Right kidney (tissue), 9 donors: ENCODE data around the gene DDX55.
"Not testable (repeated sequence)": the region's sequence is repeated elsewhere in the genome, so short reads cannot be mapped to it uniquely, and the experiment has no call there.

Source experiments
- DNase-seq: peaks from one replicate; pipeline ENCODE4 v3.0.0-alpha.2; 2016
- long read RNA-seq, 8 donors: transcript quantifications; one replicate each; lab custom pipeline, GENCODE V29; 2026

The DDX55 gene
- long read RNA-seq, donor 1, partial matches to known transcripts, result 18 of 19 reads
- long read RNA-seq, donor 1, other reads (novel, unspliced or antisense), result 0 of 19 reads
- long read RNA-seq, donor 2, partial matches to known transcripts, result 0 of 2 reads
- long read RNA-seq, donor 2, other reads (novel, unspliced or antisense), result 0 of 2 reads
- long read RNA-seq, donor 3, partial matches to known transcripts, result 5 of 6 reads
- long read RNA-seq, donor 3, other reads (novel, unspliced or antisense), result 0 of 6 reads
- long read RNA-seq, donor 4, partial matches to known transcripts, result 35 of 50 reads
- long read RNA-seq, donor 4, other reads (novel, unspliced or antisense), result 13 of 50 reads
- long read RNA-seq, donor 5, partial matches to known transcripts, result 19 of 21 reads
- long read RNA-seq, donor 5, other reads (novel, unspliced or antisense), result 0 of 21 reads
- long read RNA-seq, donor 6, partial matches to known transcripts, result 48 of 70 reads
- long read RNA-seq, donor 6, other reads (novel, unspliced or antisense), result 21 of 70 reads
- long read RNA-seq, donor 7, partial matches to known transcripts, result 5 of 6 reads
- long read RNA-seq, donor 7, other reads (novel, unspliced or antisense), result 0 of 6 reads
- long read RNA-seq, donor 8, partial matches to known transcripts, result 21 of 23 reads
- long read RNA-seq, donor 8, other reads (novel, unspliced or antisense), result 0 of 23 reads

GRCh38 chr12:123601602-123602489 is at the start of gene DDX55:
Gene DDX55, plus strand, starts transcription at chr12:123602099. Its CDS starts 50 bp downstream, at chr12:123602149.
- peak; percentile 98 for DNase-seq

DNA sequence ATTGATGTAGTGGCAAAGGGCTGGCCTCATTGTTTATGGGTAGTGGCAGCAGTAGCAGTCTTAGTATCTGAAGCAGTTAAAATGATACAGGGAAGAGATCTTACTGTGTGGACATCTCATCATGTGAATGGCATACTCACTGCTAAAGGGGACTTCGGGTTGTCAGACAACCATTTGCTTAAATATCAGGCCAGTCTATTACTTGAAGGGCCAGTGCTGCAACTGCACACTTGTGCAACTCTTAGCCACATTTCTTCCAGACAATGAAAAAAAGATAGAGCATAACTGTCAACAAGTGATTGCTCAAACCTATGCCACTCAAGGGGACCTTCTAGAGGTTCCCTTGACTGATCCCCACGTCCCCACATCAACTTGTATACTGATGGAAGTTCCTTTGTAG is 47.8 kb upstream of the DDX55 start:
- DNase-seq, result not testable (repeated sequence)

DNA sequence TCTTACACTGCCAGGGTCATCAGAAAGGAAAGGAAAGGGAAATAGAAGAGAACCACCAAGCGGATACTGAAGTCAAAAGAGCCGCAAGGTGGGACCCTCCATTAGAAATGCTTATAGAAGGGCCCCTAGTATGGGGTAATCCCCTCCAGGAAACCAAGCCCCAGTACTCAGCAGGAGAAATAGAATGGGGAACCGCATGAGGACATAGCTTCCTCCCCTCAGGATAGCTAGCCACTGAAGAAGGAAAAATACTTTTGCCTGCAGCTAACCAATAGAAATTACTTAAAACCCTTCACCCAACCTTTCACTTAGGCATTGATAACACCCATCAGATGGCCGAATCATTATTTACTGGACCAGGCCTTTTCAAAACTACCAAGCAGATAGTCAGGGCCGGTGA is 47.1 kb upstream of the DDX55 start:
- not testable (repeated sequence) for DNase-seq

DNA sequence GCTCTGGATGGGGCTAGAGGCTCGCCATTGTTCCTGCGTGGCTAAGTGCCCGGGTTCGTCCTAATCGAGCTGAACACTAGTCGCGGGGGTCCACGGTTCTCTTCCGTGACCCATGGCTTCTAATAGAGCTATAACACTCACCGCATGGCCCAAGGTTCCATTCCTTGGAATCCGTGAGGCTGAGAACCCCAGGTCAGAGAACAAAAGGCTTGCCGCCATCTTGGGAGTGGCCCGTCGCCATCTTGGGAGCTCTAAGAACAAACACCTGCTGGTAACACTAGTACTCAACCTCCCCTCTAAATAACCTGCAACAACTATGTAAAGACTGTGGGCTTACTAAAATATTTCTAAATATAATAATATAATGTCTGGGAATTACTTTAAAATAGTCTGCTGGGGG is 43.4 kb upstream of the DDX55 start:
- not testable (repeated sequence) for DNase-seq

- DNase-seq, result no peak
These were observed 42.4 kb upstream of the DDX55 start for GRCh38 chr12:123559468-123559867.

DNA sequence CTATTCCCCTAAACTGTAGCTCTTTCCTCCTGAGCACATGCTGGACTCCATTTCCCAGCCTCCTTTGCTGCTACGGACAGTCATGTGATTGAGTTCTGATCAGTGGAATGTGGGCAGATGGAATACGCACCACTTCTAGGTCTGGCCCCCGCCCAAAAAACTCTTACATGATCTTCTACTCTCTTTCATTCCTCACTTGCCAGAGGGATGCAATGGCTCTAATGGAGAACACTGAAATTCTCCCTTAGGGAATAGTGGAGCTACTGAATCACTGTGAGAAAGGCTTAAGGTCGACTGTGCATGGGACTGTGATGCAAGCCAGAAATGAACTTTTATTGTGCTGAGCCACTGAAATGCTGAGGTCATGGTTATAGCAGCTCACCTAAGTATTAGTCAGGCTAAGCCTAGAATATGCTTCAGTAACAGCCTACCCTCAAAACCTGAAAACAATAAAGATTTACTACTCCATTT is 30.5 kb upstream of the DDX55 start:
- DNase-seq, result no peak

DNA sequence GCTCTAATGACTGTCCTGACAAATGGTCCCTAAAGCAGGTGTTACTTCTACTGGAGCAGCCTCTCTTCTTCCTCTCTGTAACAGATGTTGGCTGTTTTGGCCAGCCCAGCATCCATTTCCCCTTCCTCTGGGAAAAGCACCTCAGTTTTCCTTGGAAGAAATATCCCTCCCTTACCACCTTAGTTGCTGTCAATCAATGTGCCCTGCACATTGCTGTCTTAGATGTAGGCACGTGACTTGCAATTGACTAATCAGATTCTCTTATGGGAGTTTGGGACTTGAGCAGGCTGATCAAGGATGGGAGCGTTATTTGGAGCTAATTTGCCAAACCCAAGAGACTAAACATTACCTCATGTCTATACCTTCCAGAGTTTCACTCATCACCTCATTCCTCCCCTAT is 29.5 kb upstream of the DDX55 start:
- no peak for DNase-seq

- DNase-seq, result no peak
These were observed 28.0 kb upstream of the DDX55 start for GRCh38 chr12:123573870-123574269.

DNA sequence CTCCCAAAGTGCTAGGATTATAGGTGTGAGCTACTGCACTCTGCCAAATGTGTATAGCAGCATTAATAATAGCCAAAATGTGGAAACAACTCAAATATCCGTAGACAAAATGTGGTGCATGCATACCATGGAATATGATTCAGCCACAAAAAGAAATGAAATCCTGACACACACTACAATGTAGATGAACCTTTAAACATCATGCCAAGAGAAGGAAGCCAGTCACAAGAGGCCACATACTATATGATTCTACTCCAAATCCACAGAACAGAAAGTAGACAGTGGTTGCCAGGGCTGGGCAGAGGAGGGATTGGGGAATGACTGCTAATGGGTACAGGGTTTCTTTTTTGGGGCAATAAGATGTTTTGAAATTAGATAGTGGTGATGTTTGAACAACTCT is 25.3 kb upstream of the DDX55 start:
- DNase-seq, result no peak

DNA sequence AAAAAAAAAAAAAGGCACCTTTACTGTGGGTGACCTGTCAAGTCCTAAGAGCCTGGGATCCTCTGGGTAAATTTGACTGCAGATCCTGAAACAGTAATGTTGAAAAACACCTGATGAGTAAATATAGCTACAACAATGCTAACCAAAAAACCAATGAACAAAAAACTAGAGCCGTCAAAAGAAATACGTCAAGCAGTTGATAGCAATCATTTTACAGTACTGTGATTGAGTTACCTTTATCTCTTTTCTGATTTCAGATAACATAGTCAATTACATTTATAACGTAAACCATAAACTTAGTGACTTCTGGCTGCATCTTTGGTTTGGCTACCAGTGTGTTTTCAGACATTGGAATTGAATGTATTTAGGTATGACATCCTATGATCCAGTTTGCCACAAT is 23.7 kb upstream of the DDX55 start:
- no peak for DNase-seq

GRCh38 chr12:123578829-123579228 is 23.1 kb upstream of the DDX55 start:
- not testable (repeated sequence) for DNase-seq

GRCh38 chr12:123580772-123581171 is 21.1 kb upstream of the DDX55 start:
- no peak for DNase-seq

GRCh38 chr12:123591702-123592481 is 10.0 kb upstream of the DDX55 start:
- no peak for DNase-seq

GRCh38 chr12:123595729-123596128 is 6.2 kb upstream of the DDX55 start:
- no peak for DNase-seq

DNA sequence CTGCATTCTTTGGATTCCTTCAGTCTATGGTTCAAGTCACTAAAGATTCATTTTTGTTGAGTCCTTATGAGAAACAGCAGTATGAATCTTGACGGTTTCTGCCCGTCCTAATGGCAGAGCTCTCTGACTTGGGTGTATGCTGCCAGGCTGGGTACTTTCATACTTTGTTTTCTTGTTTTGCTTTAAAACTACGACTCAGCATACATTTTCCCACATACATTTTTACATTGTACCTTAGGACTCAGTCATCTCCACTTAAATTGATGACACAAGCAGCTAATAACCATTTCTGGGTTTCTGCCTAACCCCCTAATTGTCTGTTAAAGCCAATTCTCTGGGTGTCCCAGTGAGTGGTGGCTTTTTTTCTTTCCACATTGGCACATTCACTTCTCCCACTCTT is 4.8 kb upstream of the DDX55 start:
- DNase-seq, result no peak

GRCh38 chr12:123598522-123598921 is 3.4 kb upstream of the DDX55 start:
- no peak for DNase-seq

DNA sequence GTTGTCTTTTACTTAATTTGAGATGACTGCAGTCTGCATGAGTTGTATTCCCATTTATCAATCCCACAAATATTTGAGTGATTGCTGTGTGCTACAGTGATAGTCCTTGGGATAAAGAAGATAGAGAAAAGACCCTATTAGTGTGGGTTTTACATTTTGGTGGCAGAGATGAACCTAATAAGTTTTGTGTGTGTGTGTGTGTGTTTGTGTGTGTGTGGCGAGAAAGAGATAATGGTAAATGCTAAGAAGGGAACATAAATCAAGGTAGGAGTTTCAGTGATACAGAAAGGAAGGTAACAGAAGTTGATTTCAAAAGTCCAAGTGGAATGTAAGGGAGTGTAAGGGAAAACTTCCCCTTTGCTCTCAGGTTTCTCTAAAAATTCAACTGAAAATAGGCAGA is 2.6 kb upstream of the DDX55 start:
- no peak for DNase-seq

- no peak for DNase-seq
These were observed 2.2 kb upstream of the DDX55 start for GRCh38 chr12:123599721-123600120.

GRCh38 chr12:123602651-123603195 is 824 bp downstream of the DDX55 start:
- DNase-seq, result no peak

DNA sequence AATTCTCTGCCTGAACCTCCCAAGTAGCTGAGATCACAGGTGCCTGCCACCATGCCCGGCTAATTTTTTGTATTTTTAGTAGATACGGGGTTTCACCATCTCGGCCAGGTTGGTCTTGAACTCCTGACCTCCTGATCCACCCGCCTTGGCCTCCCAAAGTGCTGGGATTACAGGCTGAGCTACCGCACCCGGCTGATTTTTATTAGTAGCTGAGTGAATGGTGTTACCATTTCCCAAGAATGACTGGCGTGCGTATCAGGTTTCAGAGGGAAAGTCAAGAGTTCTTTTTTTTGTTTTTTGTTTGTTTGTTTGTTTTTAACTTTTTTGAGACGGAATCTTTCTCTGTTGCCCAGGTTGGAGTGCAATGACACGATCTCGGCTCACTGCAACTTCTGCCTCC is 1.6 kb downstream of the DDX55 start:
- not testable (repeated sequence) for DNase-seq

GRCh38 chr12:123607756-123608155 is 5.9 kb downstream of the DDX55 start:
- DNase-seq, result no peak

DNA sequence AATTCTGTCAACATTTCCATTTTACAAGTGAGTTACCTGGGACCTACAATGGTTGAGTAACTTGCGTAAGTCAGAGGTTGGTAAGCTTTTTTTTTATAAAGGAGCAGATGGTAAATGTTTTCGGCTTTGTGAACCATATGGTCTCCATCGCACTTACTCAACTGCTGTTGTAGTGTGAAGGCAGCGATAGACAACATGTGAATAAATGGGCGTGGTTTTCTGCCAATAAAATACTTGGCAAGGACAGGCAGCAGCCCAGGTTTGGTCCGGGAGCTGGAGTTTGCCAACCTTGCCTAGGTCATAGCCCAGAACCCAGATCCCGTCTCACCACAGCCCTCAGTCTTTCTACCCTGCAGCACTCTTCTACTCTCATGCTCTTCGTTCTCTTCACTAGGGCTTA is 6.3 kb downstream of the DDX55 start:
- no peak for DNase-seq
